Nephron (organoid): ENCODE data around the gene KIDINS220.
A peak's percentile ranks its signal among the peaks of the same experiment; 100 is the strongest.

Experiments used
- H3K27ac Mint-ChIP-seq, 3 experiments: 2 replicates each; pipeline ENCODE4 v1.8.0; 2020; ENCODE audit warnings: mixed read lengths in 3 of 3, mild to moderate bottlenecking in 2 of 3, moderate library complexity in 1 of 3
- H3K27me3 Mint-ChIP-seq: 2 replicates; pipeline ENCODE4 v1.8.0; 2021; ENCODE audit warnings: low read depth, mild to moderate bottlenecking, moderate library complexity, mixed read lengths
- H3K36me3 Mint-ChIP-seq: 2 replicates; pipeline ENCODE4 v1.8.0; 2020; ENCODE audit warnings: low read depth, mixed read lengths
- H3K4me1 Mint-ChIP-seq: 2 replicates; pipeline ENCODE4 v1.8.0; 2020; ENCODE audit warnings: mixed read lengths
- H3K4me3 Mint-ChIP-seq, 3 experiments: 2 replicates each; pipeline ENCODE4 v1.8.0; 2020; ENCODE audit warnings: mild to moderate bottlenecking in 3 of 3, mixed read lengths in 3 of 3, moderate library complexity in 2 of 3
- H3K9me3 Mint-ChIP-seq: 2 replicates; pipeline ENCODE4 v1.8.0; 2020; ENCODE audit warnings: mixed read lengths
- TF ChIP-seq, protein P1 (sequence below), 3 experiments: fragments of 200-600 bp; sonication (generic); IDR thresholded peaks; one replicate each; pipeline ENCODE4 v1.5.0; 2021; ENCODE audit warnings: antibody characterized with exemption in 3 of 3; ENCODE audit not compliant: unreplicated experiment in 3 of 3

Gene KIDINS220

DNA sequence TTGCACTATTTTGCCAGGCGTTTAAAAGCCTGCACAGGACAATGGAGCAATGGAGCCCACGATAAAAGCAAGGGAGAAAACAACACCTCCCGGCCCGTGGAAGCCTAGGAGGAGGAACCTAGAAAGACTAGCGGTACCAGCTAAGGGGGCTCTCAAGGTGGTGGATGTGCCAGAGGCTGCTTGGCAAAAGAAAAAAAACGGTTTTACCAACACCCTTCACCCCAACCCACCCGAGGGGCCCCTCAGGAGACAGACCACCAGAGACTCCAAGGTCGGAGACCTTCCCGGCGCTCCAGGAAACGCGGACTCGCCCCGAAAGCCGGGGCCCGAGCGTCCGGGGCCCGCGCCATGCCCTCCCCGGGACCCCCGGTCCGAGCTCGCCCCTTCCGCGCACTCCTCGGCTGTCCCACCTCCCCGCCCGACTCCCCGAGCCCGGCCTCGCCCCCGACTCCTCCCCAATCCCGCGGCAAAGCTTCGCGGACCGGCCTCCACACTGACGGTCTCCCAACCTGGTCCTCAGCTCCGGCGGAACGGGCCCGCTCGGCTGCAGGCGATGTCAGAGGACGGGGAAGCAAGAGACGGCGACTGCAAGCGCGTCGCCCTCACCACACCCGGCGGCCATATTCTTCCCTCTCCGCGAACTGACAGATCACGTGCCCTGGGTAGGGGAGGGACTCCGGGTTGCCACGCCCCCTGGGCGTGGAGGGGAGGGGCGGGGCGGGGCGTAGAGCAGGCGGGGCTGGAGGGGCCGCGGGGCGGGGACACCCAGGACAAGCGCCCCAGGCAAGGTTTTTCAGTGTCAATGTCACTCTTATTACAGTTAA lies at the start of gene KIDINS220:
KIDINS220 (minus strand) TSS at position 643 of the 824 bp plus-strand sequence. CDS start 10,520 bp downstream, outside the sequence.
- TF ChIP-seq, protein P1, sequence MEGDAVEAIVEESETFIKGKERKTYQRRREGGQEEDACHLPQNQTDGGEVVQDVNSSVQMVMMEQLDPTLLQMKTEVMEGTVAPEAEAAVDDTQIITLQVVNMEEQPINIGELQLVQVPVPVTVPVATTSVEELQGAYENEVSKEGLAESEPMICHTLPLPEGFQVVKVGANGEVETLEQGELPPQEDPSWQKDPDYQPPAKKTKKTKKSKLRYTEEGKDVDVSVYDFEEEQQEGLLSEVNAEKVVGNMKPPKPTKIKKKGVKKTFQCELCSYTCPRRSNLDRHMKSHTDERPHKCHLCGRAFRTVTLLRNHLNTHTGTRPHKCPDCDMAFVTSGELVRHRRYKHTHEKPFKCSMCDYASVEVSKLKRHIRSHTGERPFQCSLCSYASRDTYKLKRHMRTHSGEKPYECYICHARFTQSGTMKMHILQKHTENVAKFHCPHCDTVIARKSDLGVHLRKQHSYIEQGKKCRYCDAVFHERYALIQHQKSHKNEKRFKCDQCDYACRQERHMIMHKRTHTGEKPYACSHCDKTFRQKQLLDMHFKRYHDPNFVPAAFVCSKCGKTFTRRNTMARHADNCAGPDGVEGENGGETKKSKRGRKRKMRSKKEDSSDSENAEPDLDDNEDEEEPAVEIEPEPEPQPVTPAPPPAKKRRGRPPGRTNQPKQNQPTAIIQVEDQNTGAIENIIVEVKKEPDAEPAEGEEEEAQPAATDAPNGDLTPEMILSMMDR (IDR thresholded peaks at IDR 0.05; ENCODE audit: unreplicated experiment in 3 of 3), result no peak
- peaks cover 7% of the 10 kb centered on the region for H3K36me3 Mint-ChIP-seq
- peaks cover 5% of the 10 kb centered on the region for H3K9me3 Mint-ChIP-seq
- H3K4me1 Mint-ChIP-seq, result peaks cover 30% of the 10 kb centered on the region
- peak within 1 kb of the TSS; percentile 98 to 100 (median 100) for H3K4me3 Mint-ChIP-seq
- H3K27ac Mint-ChIP-seq, result peak within 1 kb of the TSS; percentile 94 to 95 (median 94)
- no peaks in the 10 kb centered on the region for H3K27me3 Mint-ChIP-seq

DNA sequence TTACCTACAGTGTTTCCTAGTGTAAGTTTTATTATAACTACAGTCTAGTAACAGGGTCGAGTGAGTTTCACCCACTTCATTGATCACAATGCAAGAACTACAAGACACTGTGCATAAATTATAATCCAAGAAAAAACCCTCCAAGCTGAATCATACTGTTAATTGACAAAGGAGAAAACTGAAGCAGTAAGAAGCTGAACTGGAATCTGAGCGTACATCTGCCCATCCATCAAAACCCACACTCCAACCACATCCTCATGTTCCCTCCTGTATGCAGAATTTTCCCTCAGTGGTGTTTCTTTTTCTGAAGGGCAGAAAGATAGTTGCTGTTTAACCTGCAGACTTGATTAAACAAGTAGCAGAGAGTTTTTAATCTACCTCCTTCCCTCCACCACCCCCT lies 49.5 kb upstream of the KIDINS220 start:
- TF ChIP-seq, protein P1 (IDR thresholded peaks at IDR 0.05; ENCODE audit: unreplicated experiment in 3 of 3), result no peak
- H3K36me3 Mint-ChIP-seq, result peaks cover 25% of the 10 kb centered on the region
- H3K27ac Mint-ChIP-seq, result peak overlapping the region in 1 of 3 experiments; percentile 11
- no peaks in the 10 kb centered on the region for H3K9me3 Mint-ChIP-seq
- H3K4me1 Mint-ChIP-seq, result peaks cover 5% of the 10 kb centered on the region
- no peaks in the 10 kb centered on the region for H3K27me3 Mint-ChIP-seq
- H3K4me3 Mint-ChIP-seq, result no peak overlapping the region

DNA sequence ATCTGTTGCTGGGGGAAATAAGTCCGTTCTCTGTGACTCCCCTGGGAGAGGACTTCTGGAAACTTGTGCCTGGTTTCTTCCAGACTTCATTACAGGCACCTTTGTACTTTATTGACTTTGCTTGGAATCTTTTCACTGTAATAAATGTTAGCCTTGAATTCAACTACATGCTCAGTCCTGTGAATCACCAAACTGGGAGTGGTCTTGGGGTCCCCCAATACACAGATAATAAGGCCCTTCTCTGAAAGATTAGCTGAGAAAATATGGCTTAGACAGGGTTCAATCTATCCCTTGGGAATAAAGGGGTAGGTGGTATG lies 48.7 kb upstream of the KIDINS220 start:
- Mint-ChIP-seq H3K27ac (no peak overlapping the region), H3K27me3 (no peaks in the 10 kb centered on the region), H3K4me1 (peaks cover 5% of the 10 kb centered on the region), H3K4me3 (no peak overlapping the region), H3K9me3 (no peaks in the 10 kb centered on the region), H3K36me3 (peaks cover 30% of the 10 kb centered on the region)
- TF ChIP-seq, protein P1 (IDR thresholded peaks at IDR 0.05; ENCODE audit: unreplicated experiment in 3 of 3), result no peak

DNA sequence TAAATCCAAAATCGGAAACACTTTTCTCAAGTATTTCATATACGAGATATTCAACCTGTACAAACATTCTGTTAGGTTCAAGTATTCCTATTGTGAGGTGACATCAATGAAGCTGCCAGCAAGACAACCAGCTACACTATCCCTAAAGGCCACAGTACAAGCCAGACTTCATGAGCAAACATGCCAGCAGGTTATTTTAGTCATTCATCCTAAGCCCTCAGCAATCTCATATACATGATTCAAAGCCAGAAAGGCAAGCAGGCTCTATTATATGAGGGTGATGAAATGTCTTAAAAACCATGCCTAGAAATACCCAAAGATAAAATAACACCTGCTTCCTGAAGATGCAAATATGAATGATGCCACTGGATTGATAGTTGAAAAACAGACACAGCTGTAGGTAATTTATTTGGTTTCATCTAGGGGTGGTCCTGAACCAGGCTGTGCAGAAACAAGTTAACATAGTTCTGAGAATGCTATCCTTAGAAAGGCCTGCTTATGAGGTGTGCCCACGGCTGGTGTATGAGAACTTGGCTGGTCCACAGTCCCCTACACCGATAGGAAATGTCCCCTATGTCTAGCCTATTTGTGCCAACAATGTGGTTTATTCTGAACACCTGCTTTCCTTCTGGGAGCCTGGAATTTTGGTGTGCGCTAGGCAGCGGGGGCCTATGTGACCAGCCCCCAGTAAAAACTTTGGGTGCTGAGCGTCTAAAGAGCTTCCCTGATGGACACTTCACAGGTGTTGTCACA lies 48.2 kb upstream of the KIDINS220 start:
- TF ChIP-seq, protein P1 (IDR thresholded peaks at IDR 0.05; ENCODE audit: unreplicated experiment in 3 of 3), result no peak
- peaks cover 5% of the 10 kb centered on the region for H3K4me1 Mint-ChIP-seq
- H3K27me3 Mint-ChIP-seq, result no peaks in the 10 kb centered on the region
- H3K4me3 Mint-ChIP-seq, result no peak overlapping the region
- no peak overlapping the region for H3K27ac Mint-ChIP-seq
- H3K36me3 Mint-ChIP-seq, result peaks cover 31% of the 10 kb centered on the region
- H3K9me3 Mint-ChIP-seq, result no peaks in the 10 kb centered on the region

DNA sequence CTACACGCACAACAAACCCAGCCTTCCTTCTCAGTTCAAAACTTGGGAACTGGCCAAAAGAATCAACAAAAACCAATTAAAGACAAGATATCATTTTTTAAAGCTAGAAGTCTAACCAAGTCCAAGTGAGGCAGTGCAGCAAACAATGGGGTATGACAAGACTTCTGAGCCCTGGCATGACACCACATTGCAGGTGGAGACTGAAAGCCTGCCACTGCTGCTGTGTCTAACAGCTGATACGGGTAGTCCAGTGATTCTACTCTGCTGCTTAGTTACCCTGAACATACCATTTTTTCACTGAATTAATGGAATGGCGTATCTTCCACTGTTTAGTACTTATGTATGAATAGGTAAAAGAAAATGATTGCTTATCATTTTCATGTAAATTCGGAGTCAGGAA lies 47.4 kb upstream of the KIDINS220 start:
- H3K27me3 Mint-ChIP-seq, result no peaks in the 10 kb centered on the region
- no peak overlapping the region for H3K4me3 Mint-ChIP-seq
- peaks cover 38% of the 10 kb centered on the region for H3K36me3 Mint-ChIP-seq
- H3K27ac Mint-ChIP-seq, result no peak overlapping the region
- H3K9me3 Mint-ChIP-seq, result no peaks in the 10 kb centered on the region
- TF ChIP-seq, protein P1 (IDR thresholded peaks at IDR 0.05; ENCODE audit: unreplicated experiment in 3 of 3), result no peak
- H3K4me1 Mint-ChIP-seq, result peaks cover 5% of the 10 kb centered on the region
